T-helper 1 cell treated with Interleukin-12 subunit alpha and Interleukin-12 subunit beta and Interleukin-4 antibody, amounts not matched to agents 30 ng/mL and 1 ng/mL, for 36 hours (primary cell): ENCODE results near the gene DNASE1. TPM values are rescaled to one million over a fixed set of nuclear protein-coding genes. Genes with fewer than 3 reads are reported as not detected.
"Not testable (repeated sequence)": the region's sequence is repeated elsewhere in the genome, so short reads cannot be mapped to it uniquely, and the experiment has no call there.

Experiments used
- intact Hi-C: fragments of 100-400 bp; cut with micrococcal nuclease; formaldehyde crosslinking; loops from one replicate; pipeline ENCODE4 v1.15.1; 2024
- total RNA-seq: library from RNA; stranded (reverse); gene quantifications from 2 replicates; pipeline ENCODE4 v1.2.3, GENCODE V29; 2022

The DNASE1 gene
- total RNA-seq, 1 donor from 2014 or later: 33.5 TPM

DNA sequence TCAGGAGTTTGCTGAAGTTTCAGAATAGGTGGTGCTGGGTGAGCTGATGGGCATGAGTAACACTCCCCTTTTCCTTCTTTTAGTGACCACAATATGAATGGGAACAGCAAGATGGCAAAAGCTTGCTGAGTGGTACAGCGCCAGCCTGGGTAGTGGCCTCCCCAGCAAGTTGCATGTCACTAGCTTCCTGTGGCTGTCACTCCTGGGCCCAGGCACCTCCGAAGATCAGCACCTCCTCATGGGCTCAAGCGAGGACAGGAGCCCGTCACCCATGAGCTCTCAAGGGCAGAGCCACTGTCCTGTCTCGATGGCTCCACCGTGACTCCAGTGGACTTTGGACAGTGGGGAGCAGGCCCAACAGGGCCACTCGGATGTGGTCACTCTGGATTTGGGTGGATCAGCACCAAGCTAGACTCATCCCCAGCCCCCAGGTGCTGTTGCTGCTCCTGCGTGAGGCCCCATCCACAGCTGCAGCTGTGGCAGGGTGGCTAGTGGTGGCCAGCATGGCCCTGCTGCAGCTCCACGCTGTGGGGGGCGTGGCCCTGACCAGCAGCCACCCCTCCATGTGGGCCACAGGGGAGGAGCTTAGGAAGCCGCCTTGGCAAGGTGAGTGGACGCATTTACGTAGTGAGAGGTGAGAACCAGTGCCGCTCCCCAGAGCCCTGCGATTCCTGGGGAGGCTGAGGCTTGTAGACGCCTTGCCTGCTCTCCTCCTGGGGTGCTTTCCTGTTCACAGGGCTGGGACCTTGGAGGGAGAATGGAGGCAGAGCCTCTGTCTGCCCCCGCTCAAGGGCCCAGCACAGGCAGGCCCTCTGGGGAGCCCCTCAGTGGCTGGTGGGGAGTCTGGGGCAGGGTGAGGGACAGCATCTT, 13.6 kb upstream of the DNASE1 start:
- intact Hi-C loops: no loop called here

DNA sequence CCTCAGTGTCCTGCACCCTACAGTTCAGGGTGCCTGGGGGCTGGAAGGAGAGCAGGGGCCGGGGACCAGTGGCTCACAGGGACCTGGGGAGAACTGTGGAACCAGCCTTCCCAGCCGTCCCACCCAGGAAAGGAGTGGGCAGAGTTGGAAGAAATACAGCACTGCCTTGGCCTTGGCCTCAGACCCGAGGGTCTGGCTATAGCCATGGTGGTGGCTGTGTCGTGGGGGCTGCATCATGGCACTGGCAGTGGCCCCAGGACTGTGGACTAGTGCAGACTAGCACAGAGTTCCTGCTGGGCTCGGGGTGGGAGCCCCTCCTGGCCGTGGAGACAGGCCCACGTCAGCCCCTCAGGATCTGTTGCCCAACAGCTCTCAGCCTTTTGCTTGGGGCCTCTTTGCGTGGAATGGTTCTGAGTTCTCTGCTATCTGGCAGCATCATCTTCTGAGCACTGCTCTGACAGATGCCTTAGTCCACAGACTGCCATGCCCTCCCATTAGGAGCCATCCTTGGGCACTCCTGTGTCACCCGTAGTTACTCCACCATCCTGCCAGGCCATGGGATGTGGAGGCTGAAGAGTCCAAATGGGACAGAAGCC, 12.6 kb upstream of the DNASE1 start:
- intact Hi-C loops: no loop called here

DNA sequence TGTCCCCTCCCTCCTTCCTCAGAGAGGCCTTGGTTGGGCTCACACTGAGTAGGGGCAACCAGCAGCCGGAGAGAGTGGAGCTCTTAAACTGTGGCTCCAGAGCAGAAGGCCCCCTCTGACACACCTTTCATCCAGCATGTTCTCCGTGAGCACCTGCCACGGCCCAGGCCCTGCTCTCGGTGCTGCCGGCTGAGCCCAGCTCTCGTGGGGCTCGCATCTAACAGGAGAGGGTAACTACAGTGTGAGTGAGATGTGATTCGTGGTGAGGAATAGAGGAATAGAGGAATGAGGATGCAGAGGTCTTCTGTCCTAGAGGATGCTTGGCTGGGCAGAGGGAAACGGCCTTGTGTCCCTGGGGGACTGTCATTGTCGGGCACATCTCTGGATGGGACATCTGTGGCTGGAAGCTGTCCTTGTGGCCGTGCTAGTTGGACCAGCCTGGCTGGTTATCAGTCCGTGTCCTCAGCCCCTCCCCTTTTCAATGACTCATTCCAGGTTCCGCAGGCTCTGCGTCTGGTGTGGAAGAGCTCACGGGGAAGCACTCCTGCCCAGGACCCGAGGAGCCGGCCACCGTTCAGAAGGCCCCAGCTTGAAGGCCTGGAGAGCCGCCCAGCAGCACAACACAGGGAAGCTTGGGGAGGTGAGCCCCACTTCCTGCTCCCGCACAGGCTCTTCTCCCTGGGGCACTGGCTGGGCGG, 11.9 kb upstream of the DNASE1 start:
- intact Hi-C loops: no loop called here

DNA sequence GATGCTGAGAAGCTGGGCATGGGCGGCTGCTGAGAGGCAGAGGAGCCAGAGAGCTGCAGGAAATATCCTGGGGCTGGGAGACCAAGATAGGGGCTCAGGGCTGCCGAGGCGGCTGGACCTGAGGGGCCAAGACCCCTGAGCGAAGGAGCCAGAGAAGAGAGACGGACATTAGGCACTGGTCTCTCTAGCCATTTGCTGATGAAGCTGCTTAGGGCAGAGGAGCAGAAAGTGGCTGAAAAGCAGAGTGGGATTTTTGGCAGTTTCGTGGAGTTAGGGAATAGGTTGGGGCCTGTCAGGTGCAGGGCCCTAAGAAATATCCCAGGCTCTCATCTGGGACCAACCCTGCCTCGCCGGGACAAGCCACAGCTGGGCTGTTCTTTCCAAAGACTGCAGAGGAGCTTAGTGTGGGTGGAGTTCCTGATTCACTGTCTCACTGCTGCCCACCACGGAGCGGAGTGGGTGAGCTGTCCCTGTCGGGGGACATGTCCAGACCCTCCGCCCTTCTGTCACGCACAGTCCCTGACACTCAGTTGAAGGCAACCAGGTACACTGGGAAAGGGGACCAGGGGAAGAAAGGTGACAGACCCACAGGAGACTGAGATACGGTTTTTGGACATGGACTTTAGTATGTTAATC, 11.3 kb upstream of the DNASE1 start:
- intact Hi-C loops: no loop called here

DNA sequence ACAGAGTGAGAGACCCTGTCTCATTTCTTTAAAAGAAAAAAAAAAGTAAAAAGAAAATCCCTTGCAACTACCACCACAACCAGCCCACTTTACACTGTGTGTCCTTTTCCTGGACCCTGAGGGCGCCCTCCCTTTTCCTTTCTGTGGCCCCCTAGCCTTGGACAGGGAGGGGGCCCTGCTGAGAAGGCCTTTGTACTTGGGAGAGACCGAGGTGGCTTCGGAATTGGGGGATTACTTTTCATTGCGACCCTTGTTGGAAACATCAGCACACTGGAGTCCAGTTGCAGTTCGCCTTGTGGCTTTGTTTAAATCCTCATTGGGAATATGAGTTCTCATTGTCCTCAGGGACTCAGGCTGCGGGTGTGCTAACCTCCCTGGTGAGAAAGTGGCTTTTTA, 9.4 kb upstream of the DNASE1 start:
- intact Hi-C loops: no loop called here

DNA sequence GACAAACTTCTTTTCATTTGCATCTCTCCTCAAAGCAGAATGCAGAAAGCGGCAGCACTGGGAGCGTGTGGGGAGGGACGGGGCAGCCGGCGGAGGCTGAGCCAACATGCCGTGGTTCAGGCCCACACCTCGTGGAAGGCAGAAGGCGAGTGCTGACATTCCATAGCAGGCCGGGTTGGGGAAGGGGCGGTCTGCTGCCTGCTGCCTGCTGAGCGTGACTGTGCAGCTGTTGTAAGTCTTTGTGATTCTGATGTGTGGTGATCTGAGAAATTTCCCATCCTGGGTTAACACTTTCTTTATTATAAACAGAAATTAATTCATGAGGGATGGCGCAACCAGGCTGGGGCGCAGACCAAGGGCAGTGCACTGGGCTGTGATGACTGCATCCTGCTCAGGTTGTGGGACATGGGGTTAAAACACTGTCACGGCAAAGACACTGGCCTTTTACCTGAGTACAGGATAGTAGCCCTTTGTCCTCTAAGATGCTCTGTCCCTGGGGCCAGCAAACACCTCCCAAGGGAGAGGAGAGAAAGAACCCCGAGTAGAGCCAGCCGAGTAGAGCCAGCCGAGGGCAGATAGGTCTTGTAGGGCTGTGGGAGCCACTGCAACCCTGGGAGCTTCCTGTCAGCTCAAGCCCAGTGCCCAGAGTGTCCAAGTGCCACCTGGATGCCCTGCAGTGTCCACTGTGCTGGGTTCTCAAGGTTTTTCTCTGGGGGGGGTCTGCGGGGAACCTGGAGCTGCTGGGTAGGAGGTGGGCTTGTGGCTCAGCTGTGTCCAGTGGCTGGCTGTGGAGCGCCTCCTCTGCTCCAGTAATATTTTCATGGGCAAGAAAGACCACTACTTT, 8.8 kb upstream of the DNASE1 start:
- intact Hi-C loops: no loop called here

DNA sequence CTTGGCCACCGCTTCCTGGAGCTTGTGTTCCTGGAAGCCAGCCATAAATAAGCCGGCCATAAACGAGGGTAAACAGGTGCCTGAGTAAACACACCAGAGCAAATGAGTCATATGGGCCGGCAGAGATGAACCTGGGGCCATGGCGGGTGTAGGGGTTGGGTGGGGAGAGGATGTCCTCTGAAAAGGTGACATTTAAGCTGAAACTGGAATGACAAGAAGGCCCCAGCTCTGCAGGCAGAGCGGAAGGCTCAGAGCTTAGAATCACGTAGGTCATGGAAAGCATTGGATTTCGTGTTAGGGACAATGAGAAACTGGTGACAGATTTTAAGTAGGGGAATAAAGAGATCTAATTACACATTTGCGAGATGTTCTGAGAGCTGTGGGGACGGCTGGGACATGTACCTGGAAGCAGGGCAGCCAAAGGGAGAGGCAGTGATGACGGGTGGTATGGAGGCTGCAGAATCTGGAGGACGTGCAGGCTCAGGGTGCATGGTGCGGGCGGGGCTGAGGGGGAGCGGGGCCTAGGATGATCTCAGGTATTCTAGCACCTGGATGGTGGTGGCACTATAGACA, 8.1 kb upstream of the DNASE1 start:
- intact Hi-C loops: no loop called here

DNA sequence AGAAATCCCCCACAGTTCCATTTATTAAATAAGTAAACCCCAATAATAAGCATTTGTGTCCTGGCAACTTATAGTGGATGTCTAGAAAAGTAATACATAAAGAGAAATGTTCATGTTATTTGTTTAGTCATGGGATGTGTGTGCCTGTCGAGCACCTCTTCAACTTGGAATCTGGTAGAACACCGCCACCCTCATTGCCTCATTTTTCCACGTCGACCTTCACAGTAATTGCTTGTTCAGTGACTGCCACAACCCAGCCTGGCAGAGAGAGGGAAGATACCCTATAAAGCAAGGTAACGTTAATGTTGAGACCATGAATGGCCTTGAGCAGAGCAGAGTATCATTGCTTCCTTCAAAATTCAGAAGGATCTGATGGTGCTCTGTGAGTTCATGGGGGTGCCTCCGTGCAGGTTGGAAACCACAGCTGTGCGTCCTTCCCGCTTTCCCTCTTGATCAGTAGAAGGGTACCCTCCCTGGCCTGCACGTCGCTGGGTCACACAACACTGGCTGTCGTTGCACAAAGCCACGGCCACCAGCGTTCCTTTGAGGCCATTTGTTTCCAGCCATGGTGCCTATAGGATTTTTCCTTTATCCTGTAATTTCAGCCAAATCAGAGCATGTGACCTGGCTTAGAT, 3.7 kb upstream of the DNASE1 start:
- intact Hi-C loops: loop anchor here (5.0 kb wide), 1 partner anchor 227 kb away; no protein-coding TSS in a partner anchor

DNA sequence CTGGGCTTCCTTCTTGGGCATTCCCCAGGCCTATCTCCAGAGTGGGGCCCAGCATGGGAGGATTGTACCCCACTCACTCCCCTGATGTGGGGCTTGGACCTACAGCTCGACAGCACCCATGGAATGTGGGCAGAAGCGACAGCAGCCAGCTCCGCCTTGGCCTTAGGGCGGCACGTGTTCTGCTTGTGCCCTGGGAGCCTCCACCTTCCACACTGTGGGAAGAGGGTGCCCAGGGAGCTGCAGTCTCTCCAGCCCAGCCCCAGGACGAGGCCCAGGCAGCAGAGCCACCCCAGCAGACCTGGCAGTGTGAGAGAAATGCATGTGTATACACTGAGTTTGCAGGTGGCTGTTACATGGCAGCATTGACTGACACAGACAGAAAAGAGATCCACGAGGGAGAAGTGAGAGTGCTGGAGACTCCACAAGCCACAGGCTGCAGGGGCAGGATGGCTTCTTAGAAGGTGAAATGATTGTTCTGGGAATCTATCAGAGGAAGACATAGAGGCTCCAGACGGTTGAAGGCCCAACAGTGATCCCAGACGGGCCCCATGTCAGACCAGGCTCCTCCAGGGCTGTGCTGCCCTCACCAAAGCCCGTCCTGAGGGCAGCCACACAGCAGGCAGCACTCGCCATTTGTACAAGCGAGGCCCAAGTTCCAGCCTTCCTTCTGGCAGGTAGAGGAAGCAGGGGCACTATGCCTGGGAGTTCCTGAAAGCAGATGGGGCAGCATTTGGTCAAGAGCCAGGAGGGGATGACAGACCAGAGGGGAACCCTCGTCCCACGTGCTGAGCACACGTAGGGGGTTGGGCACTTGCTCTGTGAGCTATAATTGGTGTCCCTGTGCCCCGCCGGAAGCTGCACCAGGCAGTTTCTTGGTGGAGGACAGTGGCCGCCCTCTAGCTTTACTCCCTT, 2.8 kb upstream of the DNASE1 start:
- intact Hi-C loops: loop anchor here (5.0 kb wide), 1 partner anchor 226 kb away; no protein-coding TSS in a partner anchor

DNA sequence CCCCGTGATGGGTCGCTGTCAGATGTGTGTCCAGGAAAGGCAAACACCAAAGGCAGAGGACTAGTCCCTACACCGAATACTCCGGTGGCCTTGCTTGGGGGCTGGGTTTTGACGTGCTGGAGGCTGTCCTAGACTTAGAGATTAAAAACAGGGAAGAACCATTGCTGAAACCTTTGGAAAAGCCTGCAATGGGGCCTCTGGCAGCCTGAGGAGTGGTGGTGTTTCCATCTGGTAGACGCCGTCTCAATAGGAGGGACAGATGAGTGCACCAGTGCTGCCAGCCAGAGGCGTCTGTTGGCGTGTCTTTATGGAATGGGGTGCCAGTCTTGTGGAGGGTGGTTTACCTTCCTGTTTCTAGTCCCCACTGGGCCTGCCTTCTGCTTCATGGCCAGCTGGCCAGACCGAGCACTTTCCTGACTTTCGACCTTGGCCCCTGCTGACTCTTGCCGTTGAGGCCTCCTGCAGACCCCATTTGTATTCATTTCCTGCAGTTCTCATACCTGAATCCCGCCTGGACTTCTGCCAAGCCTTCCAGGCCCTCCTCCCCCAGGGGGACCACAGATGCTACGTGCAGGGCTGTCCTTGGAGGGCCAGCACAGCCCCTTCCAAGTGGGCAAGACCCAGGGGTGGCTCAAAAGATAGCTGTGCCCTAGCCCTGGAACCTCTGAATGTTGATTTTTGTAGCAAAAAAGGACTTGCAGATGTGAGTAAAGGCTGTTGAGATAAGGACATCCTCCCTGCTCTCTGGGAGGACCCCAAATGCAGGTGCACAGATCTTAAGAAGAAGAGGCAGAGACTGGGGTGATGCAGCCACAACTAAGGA, 1.9 kb upstream of the DNASE1 start:
- intact Hi-C loops: loop anchor here (5.0 kb wide), 1 partner anchor 225 kb away; no protein-coding TSS in a partner anchor

DNA sequence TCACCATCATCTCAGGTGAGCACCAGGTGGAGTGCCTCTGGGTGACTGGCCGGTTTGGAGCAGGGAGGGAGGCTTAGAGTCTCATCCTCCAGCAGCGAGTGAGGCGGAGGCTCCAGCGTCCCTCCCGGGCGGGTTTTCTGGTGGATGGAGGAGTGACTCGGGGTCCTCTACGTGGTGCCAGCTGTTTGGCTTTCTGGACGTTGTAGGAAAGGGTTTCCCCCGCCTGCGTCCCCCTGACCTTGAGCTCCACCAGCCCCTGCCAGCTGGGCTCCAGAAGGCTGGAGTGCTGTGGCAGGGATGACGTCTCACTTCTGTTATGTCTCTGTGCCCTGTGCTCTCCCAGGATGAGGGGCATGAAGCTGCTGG, 522 bp downstream of the DNASE1 start:
- intact Hi-C loops: no loop called here

DNA sequence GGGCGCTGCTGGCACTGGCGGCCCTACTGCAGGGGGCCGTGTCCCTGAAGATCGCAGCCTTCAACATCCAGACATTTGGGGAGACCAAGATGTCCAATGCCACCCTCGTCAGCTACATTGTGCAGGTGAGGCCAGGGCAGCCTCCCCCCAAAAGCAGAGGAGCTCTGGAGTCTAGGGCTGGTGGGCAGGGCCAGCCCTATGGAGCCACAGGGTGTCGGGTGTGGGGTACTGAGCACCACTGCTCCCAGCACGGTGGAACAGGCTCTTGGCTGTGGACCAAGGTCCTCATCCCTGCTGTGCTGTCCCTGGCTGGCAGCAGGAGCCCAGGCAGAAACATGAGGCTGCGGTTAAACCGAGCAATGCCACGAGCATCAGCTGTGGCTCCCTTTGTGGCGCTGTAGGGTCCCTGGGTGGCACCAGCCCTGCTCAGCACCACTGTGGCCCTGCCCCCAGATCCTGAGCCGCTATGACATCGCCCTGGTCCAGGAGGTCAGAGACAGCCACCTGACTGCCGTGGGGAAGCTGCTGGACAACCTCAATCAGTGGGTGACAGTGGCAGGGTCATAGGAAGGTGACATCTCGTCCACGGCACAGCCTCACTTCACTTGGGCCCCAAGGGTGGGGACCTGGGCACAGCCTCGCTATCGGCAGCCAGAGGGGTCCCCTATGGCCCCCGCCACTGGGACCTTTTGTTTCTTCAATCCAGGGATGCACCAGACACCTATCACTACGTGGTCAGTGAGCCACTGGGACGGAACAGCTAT, 1.1 kb downstream of the DNASE1 start:
- intact Hi-C loops: no loop called here

DNA sequence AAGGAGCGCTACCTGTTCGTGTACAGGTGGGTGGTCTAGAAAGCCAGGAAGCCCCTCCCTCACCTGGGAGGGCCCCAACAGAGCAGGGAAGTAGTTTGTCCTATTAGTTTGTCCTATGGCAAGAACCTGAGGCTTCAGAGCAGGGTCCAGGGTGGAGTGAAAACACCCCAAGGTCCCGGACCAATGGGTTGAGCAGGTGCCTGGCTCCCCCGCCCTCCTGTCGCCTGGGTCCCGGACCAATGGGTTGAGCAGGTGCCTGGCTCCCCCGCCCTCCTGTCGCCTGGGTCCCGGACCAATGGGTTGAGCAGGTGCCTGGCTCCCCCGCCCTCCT, 1.6 kb downstream of the DNASE1 start:
- intact Hi-C loops: not testable (repeated sequence)

DNA sequence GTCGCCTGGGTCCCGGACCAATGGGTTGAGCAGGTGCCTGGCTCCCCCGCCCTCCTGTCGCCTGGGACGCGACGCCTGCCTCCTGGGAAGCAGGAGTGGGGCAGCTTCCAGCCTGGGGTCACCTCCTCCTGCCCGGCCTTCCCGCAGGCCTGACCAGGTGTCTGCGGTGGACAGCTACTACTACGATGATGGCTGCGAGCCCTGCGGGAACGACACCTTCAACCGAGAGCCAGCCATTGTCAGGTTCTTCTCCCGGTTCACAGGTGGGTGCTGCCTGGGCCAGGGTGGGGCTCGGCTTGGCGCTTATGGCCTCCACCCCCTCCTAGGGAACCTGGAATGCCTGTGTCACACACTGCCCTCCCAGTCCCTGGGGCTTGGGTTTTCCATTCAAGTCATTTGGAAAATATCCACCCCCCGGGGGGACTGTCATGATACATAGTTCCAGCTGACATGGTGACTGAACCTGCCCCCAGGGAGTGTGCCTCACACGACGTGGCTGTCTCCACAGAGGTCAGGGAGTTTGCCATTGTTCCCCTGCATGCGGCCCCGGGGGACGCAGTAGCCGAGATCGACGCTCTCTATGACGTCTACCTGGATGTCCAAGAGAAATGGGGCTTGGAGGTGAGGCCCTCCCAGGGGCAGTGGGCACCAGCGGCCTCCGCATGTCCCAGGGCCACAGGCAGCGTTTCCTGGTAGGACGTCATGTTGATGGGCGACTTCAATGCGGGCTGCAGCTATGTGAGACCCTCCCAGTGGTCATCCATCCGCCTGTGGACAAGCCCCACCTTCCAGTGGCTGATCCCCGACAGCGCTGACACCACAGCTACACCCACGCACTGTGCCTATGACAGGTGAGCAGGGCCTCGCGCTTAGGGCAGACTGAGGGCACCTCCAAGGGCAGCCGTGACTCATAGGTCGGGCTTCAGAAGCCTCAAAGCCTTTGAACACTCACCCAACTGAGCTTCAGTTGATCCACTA, 2.3 kb downstream of the DNASE1 start:
- intact Hi-C loops: no loop called here

DNA sequence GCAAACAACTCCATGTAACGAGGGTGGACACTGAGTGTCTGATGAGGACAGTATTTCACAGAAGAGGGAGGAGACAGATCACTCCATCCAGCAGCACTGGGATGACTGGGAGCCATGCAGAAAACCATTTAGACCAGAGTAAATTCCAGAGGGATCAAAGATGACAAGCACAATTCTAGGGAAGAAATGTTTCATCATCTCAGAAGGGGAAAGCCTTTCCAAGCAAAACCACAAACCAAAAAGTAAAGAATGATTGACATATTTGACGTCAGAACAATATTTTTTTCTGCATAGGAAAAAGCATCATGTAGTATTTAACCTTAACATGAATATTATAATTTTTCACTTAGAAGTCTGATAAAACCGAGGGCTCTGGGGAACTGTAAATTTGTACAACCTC, 4.8 kb downstream of the DNASE1 start:
- intact Hi-C loops: no loop called here

DNA sequence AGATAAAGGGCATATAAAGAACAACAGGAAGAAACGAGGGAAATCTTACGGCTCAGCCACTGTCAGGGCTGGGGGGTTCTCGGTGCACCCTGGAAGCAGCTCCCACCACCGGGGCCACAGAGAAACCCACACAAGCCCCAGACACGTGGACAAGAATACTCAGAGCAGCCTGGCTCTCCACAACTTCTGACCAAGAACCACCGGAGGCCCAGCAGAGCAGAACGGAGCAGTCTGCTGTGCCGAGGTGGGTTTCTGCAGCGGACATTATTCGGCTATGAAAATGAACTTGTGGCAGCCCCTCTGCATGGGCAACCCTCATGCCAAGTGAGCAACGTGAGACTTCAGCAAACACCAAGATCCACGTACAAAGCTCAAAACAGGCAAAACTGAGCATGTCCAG, 6.8 kb downstream of the DNASE1 start:
- intact Hi-C loops: no loop called here
